Stimulated activated CD4-positive, alpha-beta T cell treated with anti-CD3 and anti-CD28 coated beads, Interleukin-12 subunit alpha, Interleukin-12 subunit beta, amount 100 ng/mL, for 4 hours (primary cell): ENCODE results near the gene STT3A.

Source experiments
- DNase-seq: peaks from one replicate; pipeline ENCODE4 v3.0.0-alpha.2; 2020

The STT3A gene

DNA sequence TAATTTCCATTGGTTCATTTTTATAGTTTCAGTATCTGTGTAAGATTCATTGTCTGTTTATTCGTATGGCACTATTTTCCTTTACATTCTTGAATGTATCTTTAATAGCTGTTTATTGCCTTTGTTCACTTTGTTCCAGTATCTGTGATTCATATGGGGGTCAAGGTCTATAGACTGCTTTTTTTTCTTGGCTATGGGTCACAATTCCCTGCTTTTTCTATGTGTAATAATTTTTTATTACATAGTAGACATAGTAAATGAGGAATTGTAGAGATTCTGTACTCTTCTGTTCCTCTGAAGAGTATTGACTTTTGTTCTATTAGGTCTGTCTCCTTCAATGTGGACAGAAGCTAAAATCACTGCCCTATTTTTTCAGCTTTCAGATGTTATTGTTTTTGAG lies 77.5 kb downstream of the STT3A start:
- DNase-seq: no peak

DNA sequence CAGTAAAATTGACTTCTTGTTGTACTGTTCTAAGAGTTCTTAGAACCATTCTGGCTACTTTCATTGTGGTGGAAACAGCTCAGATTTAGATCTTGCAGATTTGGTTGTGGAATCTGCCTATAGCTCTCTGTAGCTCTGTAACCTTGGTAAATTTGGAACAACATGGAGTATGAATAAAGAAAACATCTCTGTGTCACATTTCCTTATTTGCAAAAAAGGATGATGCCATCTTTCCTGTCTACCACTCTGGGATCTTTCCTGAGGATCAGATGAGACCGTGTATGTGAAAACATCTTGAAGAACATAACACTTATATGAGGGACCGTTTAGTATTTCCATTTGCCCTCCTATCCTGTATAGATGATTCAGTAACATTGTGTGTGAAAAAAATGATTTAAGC lies 78.9 kb downstream of the STT3A start:
- no peak for DNase-seq
